Upper lobe of left lung (tissue), 4 donors: ENCODE results near the gene METRN.

Experiments
- CTCF ChIP-seq, 6 experiments: fragments of 450-650 bp in 4 of 6; fragments of 200-600 bp in 2 of 6; sonication (generic) in 2 of 6; IDR thresholded peaks; one replicate each; pipeline ENCODE4 v1.5.1; 2016 to 2019; ENCODE audit warnings: antibody characterized with exemption in 6 of 6
- POLR2A ChIP-seq, 4 donors: fragments of 450-650 bp; IDR thresholded peaks; one replicate each; pipeline ENCODE4 v1.5.1; 2016 to 2017; ENCODE audit warnings: antibody characterized with exemption in 4 of 4, mild to moderate bottlenecking in 2 of 4
- POLR2AphosphoS5 ChIP-seq, 2 donors: sonication (generic); formaldehyde crosslinking; IDR thresholded peaks; one replicate each; pipeline ENCODE4 v1.5.1; 2017; ENCODE audit warnings: antibody characterized with exemption in 2 of 2

- TF ChIP-seq POLR2A (IDR thresholded peaks at IDR 0.05) (no peak), CTCF (IDR thresholded peaks at IDR 0.05) (no peak), POLR2AphosphoS5 (IDR thresholded peaks at IDR 0.05) (no peak)
Measured at GRCh38 chr16:739560-740458, 24.9 kb downstream of the METRN start.
